Measurements from ENCODE around the gene CADM1.
A peak's percentile ranks its signal among the peaks of the same experiment; 100 is the strongest.

The CADM1 gene

GRCh38 chr11:115183136-115183535 is 321.1 kb downstream of the CADM1 start:
- DNase-seq (ENCODE audit: low read depth in 2 of 2) = no peak

DNA sequence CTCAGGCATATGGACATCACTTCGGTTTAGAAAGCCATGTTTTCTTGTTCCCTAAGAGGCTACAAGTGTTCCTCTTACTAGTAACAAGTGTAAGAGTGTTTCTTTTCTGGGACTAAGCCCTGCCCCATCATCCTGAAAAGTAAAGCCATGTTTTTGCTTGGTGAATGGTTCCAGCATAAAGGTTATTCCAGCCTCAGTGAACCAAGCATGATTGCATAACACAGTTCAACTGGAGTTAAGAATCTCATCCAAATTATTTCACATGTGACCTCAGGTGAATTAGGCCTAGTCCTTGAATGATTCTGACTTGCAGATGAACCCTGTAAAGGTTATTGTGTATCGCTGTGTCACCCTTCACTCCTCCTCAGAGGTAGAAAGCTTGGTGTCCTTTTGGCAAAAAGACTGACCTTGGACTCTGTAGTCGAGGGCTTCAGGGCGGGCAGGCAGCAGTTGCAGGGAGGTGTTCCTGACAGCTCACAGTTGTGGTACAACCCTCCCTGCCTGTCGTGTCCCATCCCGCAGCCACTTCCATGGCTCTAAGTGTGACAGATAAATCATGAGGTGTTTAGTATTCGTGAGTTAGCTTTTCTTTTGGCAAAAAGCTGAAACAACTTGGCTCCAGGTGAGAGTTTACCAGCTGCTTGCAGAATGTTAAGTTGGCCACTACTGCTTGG is 321.8 kb downstream of the CADM1 start:
- no peak for DNase-seq (ENCODE audit: low read depth in 2 of 2)

DNA sequence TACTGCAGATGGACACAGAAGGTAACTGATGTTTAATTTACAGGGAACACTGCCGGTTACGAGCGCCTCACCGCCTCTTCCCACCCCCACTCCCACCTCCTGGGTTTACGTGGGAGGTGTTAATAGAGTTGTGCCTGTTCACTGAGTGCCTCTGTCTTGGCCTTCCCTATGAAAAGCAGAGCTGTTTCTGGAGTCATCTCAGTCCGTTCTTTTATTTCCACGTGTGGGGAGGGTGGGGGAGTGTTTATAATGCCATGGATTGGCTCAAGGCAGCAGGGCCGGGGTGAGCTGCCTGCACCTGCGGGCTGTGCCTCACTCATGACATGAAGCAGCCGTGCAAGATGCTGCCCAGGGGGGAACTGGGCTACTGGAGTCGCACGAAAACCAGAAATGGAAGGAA is 322.7 kb downstream of the CADM1 start:
- DNase-seq (ENCODE audit: low read depth in 2 of 2) = no peak

- no peak for DNase-seq (ENCODE audit: low read depth in 2 of 2)
Measured at GRCh38 chr11:115180272-115180671, 323.9 kb downstream of the CADM1 start.

GRCh38 chr11:115179636-115180035 is 324.6 kb downstream of the CADM1 start:
- no peak for DNase-seq (ENCODE audit: low read depth in 2 of 2)

DNA sequence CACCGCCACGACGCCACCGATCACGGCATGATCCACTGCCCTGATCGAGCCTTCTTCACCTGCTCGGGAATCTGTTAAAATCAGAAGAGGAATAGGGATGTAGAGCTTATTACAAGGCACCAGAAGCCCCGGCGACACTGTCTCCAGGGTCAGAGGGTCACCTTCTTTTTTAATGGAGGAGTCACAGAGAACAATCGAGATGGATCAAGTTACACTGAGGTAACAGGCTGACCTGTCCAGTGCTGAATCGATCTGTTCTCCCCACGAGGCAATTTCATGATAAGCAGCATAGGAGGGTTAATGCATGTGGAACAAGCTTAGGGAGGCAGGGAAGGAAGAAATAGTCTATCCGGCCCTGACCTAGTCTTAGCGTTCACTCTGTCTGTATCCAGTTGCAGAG is 325.5 kb downstream of the CADM1 start:
- DNase-seq (ENCODE audit: low read depth in 2 of 2) = no peak

GRCh38 chr11:115173136-115173535 is 331.1 kb downstream of the CADM1 start:
- no peak for DNase-seq (ENCODE audit: low read depth in 2 of 2)

- DNase-seq (ENCODE audit: low read depth in 2 of 2) = peak in 1 of 2 donors; percentile 12
Measured at GRCh38 chr11:115170133-115170815, 333.9 kb downstream of the CADM1 start.

- no peak for DNase-seq (ENCODE audit: low read depth in 2 of 2)
Measured at GRCh38 chr11:115169251-115169650, 335.0 kb downstream of the CADM1 start.

DNA sequence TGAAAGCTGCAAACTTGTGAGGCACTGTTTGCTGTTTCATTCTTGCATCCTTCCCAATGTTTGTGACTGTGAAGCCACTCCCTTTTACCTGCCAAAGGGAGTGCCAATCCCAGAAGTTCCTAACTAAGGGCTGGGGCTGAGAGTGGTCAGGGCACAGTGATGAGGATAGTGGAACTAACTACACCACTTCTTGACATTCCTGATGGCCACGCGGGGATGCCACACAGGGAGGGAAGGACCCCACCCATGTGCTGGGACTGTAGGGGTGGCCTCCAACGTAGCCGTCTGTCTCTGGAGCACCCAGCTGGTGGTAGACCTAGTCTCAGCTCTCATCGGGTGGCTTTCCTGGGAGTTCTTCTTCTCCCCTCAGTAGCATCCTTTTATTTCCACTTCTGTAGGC is 335.5 kb downstream of the CADM1 start:
- DNase-seq (ENCODE audit: low read depth in 2 of 2) = no peak

GRCh38 chr11:115168229-115168671 is 336.0 kb downstream of the CADM1 start:
- DNase-seq (ENCODE audit: low read depth in 2 of 2) = no peak

- DNase-seq (ENCODE audit: low read depth in 2 of 2) = no peak
Measured at GRCh38 chr11:115167456-115167855, 336.8 kb downstream of the CADM1 start.

GRCh38 chr11:115166820-115167219 is 337.4 kb downstream of the CADM1 start:
- DNase-seq (ENCODE audit: low read depth in 2 of 2) = no peak

DNA sequence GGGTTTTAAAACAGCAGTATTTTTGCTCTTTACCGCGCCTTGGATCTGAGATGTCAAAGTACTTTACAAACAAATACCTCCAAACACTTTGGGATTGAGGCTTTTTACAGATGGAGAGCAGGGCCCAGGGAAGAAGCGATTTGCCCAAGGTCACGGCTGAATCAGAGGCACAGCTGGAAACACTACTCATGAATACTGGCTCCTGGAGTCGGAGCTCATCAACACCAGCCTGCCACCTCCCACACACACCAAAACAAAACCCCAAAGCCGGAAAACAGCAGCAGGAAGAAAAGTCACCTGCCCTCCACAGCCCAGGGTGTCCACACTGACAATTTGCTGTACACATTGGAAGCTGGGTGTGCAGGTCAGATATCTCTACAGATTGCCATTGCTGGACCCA is 339.4 kb downstream of the CADM1 start:
- no peak for DNase-seq (ENCODE audit: low read depth in 2 of 2)

- no peak for DNase-seq (ENCODE audit: low read depth in 2 of 2)
Measured at GRCh38 chr11:115162919-115163318, 341.3 kb downstream of the CADM1 start.

- no peak for DNase-seq (ENCODE audit: low read depth in 2 of 2)
Measured at GRCh38 chr11:115161876-115162275, 342.3 kb downstream of the CADM1 start.

GRCh38 chr11:115159207-115159606 is 345.0 kb downstream of the CADM1 start:
- DNase-seq (ENCODE audit: low read depth in 2 of 2) = no peak

GRCh38 chr11:115158053-115158452 is 346.2 kb downstream of the CADM1 start:
- no peak for DNase-seq (ENCODE audit: low read depth in 2 of 2)

GRCh38 chr11:115157247-115157646 is 347.0 kb downstream of the CADM1 start:
- no peak for DNase-seq (ENCODE audit: low read depth in 2 of 2)

DNA sequence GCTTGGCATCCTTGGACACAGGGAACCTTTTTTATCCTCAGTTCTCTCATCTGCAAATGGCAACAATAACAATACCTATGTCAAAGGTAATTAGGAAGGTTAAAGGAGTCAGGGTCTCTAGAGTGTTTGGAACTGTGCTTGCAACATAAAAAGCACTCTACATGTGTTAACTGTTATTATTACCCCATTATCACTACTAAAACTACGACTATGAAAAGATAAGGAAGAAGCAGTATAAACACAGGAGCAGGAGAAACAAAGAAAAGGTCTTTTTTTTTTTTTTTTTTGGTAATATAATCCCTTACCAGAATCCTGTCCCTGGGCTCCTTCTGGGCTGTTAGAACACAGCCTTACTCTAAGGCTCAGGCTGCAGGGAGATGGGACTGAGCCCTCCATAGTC is 348.2 kb downstream of the CADM1 start:
- no peak for DNase-seq (ENCODE audit: low read depth in 2 of 2)

DNA sequence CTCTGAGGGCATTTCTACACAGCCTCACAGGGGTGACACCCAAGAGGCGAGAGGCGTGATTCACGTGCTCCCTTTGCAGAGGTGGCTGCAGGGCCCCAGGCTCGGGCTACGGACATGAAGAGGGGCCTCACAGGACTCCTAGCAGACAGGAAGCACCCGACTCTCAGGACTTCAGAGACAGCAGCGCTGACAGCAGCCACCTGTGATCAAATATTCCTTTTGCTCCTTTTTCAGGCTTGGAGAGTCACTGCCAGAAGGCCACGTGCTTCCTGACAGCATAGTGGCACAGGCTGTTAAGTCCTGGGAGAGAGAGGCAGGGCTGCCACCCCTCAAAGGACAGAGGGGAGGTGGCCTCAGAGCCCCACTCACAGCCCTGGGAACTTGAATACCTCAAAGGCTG is 348.9 kb downstream of the CADM1 start:
- DNase-seq (ENCODE audit: low read depth in 2 of 2) = no peak

DNA sequence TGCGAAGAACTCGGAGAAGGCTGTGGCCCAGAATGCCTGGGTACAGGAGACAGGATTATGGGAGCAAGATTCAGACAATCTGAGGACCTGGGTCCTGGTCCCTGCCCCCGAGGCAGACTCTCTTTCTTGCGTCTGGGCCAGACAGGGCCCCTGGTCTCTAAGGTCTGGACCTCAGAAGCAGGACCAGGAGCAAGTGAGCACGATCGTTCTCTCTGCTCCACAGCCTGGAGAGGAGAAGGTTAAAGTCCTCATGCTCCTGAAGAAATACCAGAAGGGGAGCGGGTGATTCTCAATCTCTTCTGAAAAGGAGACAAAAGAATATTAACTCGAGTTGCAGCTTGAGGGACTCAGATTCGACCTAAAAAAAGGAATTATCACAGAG is 349.9 kb downstream of the CADM1 start:
- DNase-seq (ENCODE audit: low read depth in 2 of 2) = no peak

GRCh38 chr11:115153731-115154354 is 350.4 kb downstream of the CADM1 start:
- no peak for DNase-seq (ENCODE audit: low read depth in 2 of 2)

All from stimulated activated CD4-positive, alpha-beta T cell treated with anti-CD3 and anti-CD28 coated beads, Interleukin-4, amount 100 ng/mL, for 48 hours (primary cell).